Stomach (tissue), 9 donors: ENCODE data around the gene RGS8. TPM values are rescaled to one million over a fixed set of nuclear protein-coding genes. Genes with fewer than 3 reads are reported as not detected.

Experiments
- DNase-seq, 2 donors: peaks; one replicate each; pipeline versions ENCODE4 v3.0.0 to v3.0.0-alpha.2; 2013 to 2019
- H3K27ac ChIP-seq, 5 donors: fragments of 200-600 bp in 4 of 5; sonication (generic) in 4 of 5; one replicate each; pipeline ENCODE4 v1.5.1; 2013 to 2019; ENCODE audit warnings: mild to moderate bottlenecking in 1 of 5, moderate library complexity in 1 of 5
- H3K27me3 ChIP-seq, 3 donors: fragments of 200-600 bp; sonication (generic); one replicate each; pipeline ENCODE4 v1.5.1; 2017 to 2019; ENCODE audit warnings: mixed run types in 1 of 3
- H3K36me3 ChIP-seq, 4 donors: fragments of 200-600 bp; sonication (generic); 1 replicate in 3 of 4; 2 replicates in 1 of 4; pipeline ENCODE4 v1.5.1; 2016 to 2019
- H3K4me1 ChIP-seq, 4 donors: fragments of 200-600 bp; sonication (generic); one replicate each; pipeline ENCODE4 v1.5.1; 2016 to 2019
- H3K4me3 ChIP-seq, 4 donors: fragments of 200-600 bp; sonication (generic) in 3 of 4; one replicate each; pipeline ENCODE4 v1.5.1; 2016 to 2019; ENCODE audit warnings: mild to moderate bottlenecking in 1 of 4
- H3K9me3 ChIP-seq, 4 donors: fragments of 200-600 bp; sonication (generic); one replicate each; pipeline ENCODE4 v1.5.1; 2016 to 2019
- EP300 ChIP-seq: sonication (generic); formaldehyde crosslinking; IDR thresholded peaks from one replicate; pipeline ENCODE4 v1.6.1; 2017; ENCODE audit warnings: antibody characterized with exemption
- POLR2A ChIP-seq, 4 donors: fragments of 450-650 bp; IDR thresholded peaks; one replicate each; pipeline ENCODE4 v1.6.1; 2016; ENCODE audit warnings: antibody characterized with exemption in 4 of 4, control low read depth in 2 of 4, mild to moderate bottlenecking in 1 of 4, moderate library complexity in 1 of 4
- POLR2AphosphoS5 ChIP-seq, 3 donors: sonication (generic); formaldehyde crosslinking; IDR thresholded peaks; one replicate each; pipeline ENCODE4 v1.6.1; 2016; ENCODE audit warnings: antibody characterized with exemption in 3 of 3
- WGBS, 5 donors: extraction: QIAGEN DNeasy Blood & Tissue Kit in 3 of 5; methylation state at CpG; one replicate each; pipeline versions ENCODE4 v1.1.5 to v1.1.7; 2013 to 2018; 5-methylcytosine and 5-hydroxymethylcytosine counted together
- intact Hi-C: fragments of 100-400 bp; cut with DNase I; formaldehyde crosslinking; loops from one replicate; pipeline ENCODE4 v1.15.1; 2023; ENCODE audit warnings: low total_unique reads
- polyA plus RNA-seq, 3 donors: library from polyadenylated mRNA; stranded (reverse); fragments of 200-250 nt; gene quantifications; one replicate each; pipeline ENCODE4 v1.2.3, GENCODE V29; 2013
- total RNA-seq, 5 donors: library from RNA; depleted of rRNA; stranded (reverse); fragments of >200 nt; gene quantifications; one replicate each; pipeline versions ENCODE4 v1.1.0 to v1.2.3, GENCODE V29; 2014 to 2016
- TF ChIP-seq, protein P1 (sequence below), 7 experiments: fragments of 450-650 bp in 4 of 7; fragments of 200-600 bp in 3 of 7; sonication (generic) in 3 of 7; IDR thresholded peaks; one replicate each; pipeline ENCODE4 v1.5.1; 2016 to 2019; ENCODE audit warnings: antibody characterized with exemption in 7 of 7, control low read depth in 2 of 7, mild to moderate bottlenecking in 1 of 7
- donor health status: healthy with polysubstance abuse.
- donor health status: Bipolar disorder and iron deficiency.
- donor health status: healthy.

The RGS8 gene
- total and polyA plus RNA-seq, 8 donors: not detected

DNA sequence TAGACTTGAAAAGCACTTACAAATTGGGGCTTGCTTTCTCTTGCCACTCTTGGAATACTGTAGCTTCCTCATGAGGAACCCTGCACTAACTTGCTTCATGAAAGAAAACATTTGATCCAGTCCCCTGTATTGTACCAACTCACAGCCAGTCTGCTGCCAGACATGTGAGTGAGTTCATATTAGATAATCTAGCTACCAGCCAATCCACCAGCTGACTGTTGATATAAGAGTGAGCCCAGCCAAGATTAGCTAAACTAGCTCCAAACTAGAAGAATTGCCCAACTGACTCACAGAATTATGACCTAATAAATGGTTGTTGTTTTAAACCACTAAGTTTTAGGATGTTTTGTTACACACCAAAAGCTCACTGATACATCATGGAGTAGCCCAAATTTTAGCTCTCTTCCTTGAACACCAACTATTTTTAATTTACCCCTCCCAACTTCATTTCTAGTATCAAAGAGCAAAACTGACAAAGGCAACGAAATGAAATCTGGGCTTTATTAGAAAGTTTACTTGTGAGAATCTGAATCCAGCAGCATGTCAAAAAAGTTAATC lies 6.6 kb upstream of the RGS8 start:
- no peak overlapping the region for H3K4me3 ChIP-seq
- H3K27ac ChIP-seq: no peak overlapping the region
- 72 to 90% (median 83%) methylated on average over 1 of the region's 1 CpG for WGBS, 5 donors
- peaks cover 0 to 21% (median 8%) of the 10 kb centered on the region in 4 donors for H3K4me1 ChIP-seq
- H3K36me3 ChIP-seq: no peaks in the 10 kb centered on the region
- DNase-seq: no peak
- peaks cover 0 to 7% (median 0%) of the 10 kb centered on the region in 4 donors for H3K9me3 ChIP-seq
- TF ChIP-seq, protein P1, sequence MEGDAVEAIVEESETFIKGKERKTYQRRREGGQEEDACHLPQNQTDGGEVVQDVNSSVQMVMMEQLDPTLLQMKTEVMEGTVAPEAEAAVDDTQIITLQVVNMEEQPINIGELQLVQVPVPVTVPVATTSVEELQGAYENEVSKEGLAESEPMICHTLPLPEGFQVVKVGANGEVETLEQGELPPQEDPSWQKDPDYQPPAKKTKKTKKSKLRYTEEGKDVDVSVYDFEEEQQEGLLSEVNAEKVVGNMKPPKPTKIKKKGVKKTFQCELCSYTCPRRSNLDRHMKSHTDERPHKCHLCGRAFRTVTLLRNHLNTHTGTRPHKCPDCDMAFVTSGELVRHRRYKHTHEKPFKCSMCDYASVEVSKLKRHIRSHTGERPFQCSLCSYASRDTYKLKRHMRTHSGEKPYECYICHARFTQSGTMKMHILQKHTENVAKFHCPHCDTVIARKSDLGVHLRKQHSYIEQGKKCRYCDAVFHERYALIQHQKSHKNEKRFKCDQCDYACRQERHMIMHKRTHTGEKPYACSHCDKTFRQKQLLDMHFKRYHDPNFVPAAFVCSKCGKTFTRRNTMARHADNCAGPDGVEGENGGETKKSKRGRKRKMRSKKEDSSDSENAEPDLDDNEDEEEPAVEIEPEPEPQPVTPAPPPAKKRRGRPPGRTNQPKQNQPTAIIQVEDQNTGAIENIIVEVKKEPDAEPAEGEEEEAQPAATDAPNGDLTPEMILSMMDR (IDR thresholded peaks at IDR 0.05): no peak
- TF ChIP-seq EP300 (no peak), POLR2A (IDR thresholded peaks at IDR 0.05) (no peak), POLR2AphosphoS5 (IDR thresholded peaks at IDR 0.05) (no peak)
- no peaks in the 10 kb centered on the region for H3K27me3 ChIP-seq
- intact Hi-C loops: no loop called here

DNA sequence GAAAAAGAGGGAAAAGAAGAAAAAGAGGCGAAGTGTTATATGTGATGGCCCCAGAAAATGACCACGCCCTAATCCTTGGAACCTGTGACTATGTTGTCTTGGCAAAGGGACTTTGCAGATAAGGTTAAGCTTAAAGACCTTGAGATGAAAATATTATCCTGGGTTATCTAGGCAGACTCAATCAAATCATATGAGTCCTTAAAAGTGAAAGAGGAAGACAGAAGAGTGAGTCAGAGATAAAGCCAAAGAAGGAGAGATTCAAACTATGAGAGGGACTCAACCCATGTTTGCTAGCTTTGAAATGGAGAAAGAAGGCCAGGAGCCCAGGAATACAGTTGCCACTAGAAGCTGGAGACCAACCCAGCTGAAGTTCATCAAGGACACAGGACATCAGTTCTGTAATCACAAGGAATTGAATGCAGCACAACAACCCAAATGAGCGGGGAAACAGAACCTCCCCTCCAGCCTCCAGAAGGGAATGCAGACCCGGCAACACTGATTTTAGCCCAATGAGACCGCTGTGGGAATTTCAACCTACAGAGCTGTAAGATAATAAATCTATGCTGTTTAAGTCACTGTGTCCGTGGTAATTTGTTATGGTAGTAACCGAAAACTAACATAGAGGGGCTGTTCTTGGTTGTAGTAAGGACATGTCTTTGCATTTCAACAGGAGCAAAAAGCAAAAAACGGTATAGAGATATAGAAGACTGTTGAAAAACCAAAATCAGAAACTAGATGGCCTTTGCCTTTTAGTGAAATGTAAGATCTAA lies 4.2 kb upstream of the RGS8 start:
- peaks cover 0 to 10% (median 0%) of the 10 kb centered on the region in 3 donors for H3K27me3 ChIP-seq
- TF ChIP-seq POLR2AphosphoS5 (IDR thresholded peaks at IDR 0.05) (peak in 1 of 3 donors; percentile 6), EP300 (no peak)
- DNase-seq: no peak
- 87 to 92% (median 89%) methylated on average over 8 of the region's 8 CpGs for WGBS, 5 donors
- no peaks in the 10 kb centered on the region for H3K36me3 ChIP-seq
- peaks cover 0 to 15% (median 8%) of the 10 kb centered on the region in 4 donors for H3K4me1 ChIP-seq
- intact Hi-C loops: no loop called here
- H3K9me3 ChIP-seq: peaks cover 0 to 7% (median 0%) of the 10 kb centered on the region in 4 donors
- H3K4me3 ChIP-seq: no peak overlapping the region
- no peak overlapping the region for H3K27ac ChIP-seq

DNA sequence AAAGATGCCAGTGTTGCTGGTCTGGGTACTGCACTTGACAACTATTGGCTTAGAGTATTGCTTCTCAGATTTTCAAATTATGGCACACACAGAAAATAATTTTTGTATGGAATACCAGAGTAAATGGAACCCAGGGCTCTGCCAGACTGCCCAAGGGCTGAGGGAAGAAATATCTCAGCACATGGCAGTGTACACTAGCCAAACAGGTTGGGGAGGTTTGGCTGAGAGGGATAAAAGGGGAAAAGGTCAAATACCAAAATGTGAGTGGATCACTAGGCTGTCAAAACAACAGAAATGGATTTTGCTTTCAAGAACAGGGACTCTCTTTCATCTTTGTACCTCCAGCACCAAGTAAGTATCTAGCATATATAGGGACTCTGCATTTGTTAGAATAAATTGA lies 3.0 kb upstream of the RGS8 start:
- TF ChIP-seq POLR2AphosphoS5 (IDR thresholded peaks at IDR 0.05): no peak

DNA sequence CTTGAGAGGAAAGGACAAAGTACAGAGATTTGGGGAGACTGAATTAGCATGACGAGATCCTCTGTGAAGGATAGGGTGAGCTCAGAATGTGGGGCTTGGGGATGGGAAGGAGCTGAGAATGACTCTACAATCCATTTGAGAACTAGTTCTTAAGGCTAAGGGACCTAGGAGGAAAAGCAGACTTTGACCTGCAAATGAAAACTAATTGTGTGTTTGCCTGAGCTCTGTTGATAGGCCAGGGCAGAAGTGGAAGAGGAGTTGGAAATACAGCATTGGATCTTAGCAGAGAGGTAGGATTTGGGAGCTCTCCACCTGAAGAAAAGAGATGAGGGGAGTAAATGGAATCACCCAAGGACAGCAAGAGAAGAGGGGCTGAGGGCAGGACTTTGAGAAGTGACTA lies 2.1 kb upstream of the RGS8 start:
- TF ChIP-seq, protein P1 (IDR thresholded peaks at IDR 0.05): no peak
- no peak for TF ChIP-seq POLR2AphosphoS5 (IDR thresholded peaks at IDR 0.05)
- no peak for TF ChIP-seq EP300
- no peak for TF ChIP-seq POLR2A (IDR thresholded peaks at IDR 0.05)
- intact Hi-C loops: no loop called here
- peak in 1 of 2 donors; percentile 40 for DNase-seq

More for the DNA sequence above, 3.0 kb upstream of the RGS8 start:
- intact Hi-C loops: no loop called here
- no peaks in the 10 kb centered on the region for H3K36me3 ChIP-seq
- no peak overlapping the region for H3K4me3 ChIP-seq
- no peaks in the 10 kb centered on the region for H3K9me3 ChIP-seq
- peak in 1 of 2 donors; percentile 28 for DNase-seq
- H3K4me1 ChIP-seq: peaks cover 0 to 15% (median 8%) of the 10 kb centered on the region in 4 donors
- peaks cover 0 to 13% (median 0%) of the 10 kb centered on the region in 3 donors for H3K27me3 ChIP-seq
- no peak overlapping the region for H3K27ac ChIP-seq

DNA sequence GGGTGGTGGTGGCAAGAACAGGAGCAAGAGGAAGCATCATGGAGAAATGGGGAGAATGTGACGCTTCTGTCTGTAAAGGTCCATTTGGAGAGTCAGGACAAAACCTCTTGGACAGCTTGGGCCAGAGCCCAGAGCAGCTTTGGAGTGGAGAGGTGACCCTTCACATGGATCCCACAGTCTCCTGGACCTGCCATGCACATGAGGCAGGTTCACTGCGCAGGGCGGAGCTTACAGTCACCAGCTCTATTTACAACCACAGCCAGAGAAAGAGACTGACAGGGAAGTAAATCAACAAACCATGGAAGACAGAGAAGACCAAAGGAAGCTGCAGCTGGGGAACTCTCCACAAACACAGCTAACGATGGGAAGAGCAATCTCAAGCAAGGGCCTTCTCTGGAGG lies 828 bp upstream of the RGS8 start:
- Histone ChIP-seq H3K4me1 (peaks cover 0 to 15% (median 8%) of the 10 kb centered on the region in 4 donors), H3K36me3 (no peaks in the 10 kb centered on the region), H3K9me3 (no peaks in the 10 kb centered on the region), H3K27me3 (peaks cover 0 to 15% (median 0%) of the 10 kb centered on the region in 3 donors), H3K4me3 (no peak overlapping the region), H3K27ac (no peak overlapping the region)
- intact Hi-C loops: no loop called here
- TF ChIP-seq, protein P1 (IDR thresholded peaks at IDR 0.05): no peak
- TF ChIP-seq POLR2AphosphoS5 (IDR thresholded peaks at IDR 0.05): no peak
- TF ChIP-seq EP300: no peak
- TF ChIP-seq POLR2A (IDR thresholded peaks at IDR 0.05): no peak
- 76 to 89% (median 78%) methylated on average over 4 of the region's 4 CpGs for WGBS, 5 donors
- DNase-seq: no peak

More for the DNA sequence above, 2.1 kb upstream of the RGS8 start:
- WGBS, 5 donors: 88 to 97% (median 91%) methylated on average over 1 of the region's 1 CpG
- peaks cover 0 to 15% (median 0%) of the 10 kb centered on the region in 3 donors for H3K27me3 ChIP-seq
- H3K9me3 ChIP-seq: no peaks in the 10 kb centered on the region
- H3K36me3 ChIP-seq: no peaks in the 10 kb centered on the region
- H3K27ac ChIP-seq: no peak overlapping the region
- peaks cover 0 to 15% (median 8%) of the 10 kb centered on the region in 4 donors for H3K4me1 ChIP-seq
- H3K4me3 ChIP-seq: no peak overlapping the region
